HCT116 (cell line): ENCODE results near the gene GRIA4. TPM values are rescaled to one million over a fixed set of nuclear protein-coding genes. Genes with fewer than 3 reads are reported as not detected.

ENCODE experiments used
- ATAC-seq: fragments of 200-7000 bp; cut with Tn5 transposase; 2 replicates; pipeline ENCODE4 v1.9.1; 2020; ENCODE audit warnings: mild to moderate bottlenecking, moderate library complexity
- BruUV-seq: library from RNA; stranded (reverse); fragments of 400-500 nt; replicated peaks from 2 replicates; lab custom pipeline; 2021; lab: Mats Ljungman, UMichigan
- CTCF ChIA-PET: fragments of 300-600 bp; sonication (Branson Sonifier 250); formaldehyde crosslinking; loops from one replicate; lab custom pipeline; 2021; ENCODE audit warnings: antibody characterized with exemption; lab: Charles Lee
- POLR2A ChIA-PET: fragments of 300-600, 350-600 bp; sonication (Branson Sonifier 250); formaldehyde crosslinking; loops from one replicate; lab custom pipeline; 2021; ENCODE audit warnings: antibody characterized with exemption; lab: Charles Lee
- RAD21 ChIA-PET, 2 experiments: fragments of 300-600 bp; sonication (Branson Sonifier 250); formaldehyde crosslinking; loops; one replicate each; lab custom pipeline; 2023; ENCODE audit warnings: low total read pairs in 2 of 2; ENCODE audit not compliant: uncharacterized antibody in 2 of 2, unreplicated experiment in 2 of 2, low non-redundant PET in 1 of 2; lab: Charles Lee
- DNase-seq: peaks from one replicate; pipeline ENCODE4 v3.0.0-alpha.2; 2010; ENCODE audit warnings: low read depth, low spot score
- H2AFZ ChIP-seq: fragments of 200-600 bp; shearing (Covaris generic), sonication (generic); 2 replicates; pipeline ENCODE4 v1.6.1; 2017; ENCODE audit warnings: low read depth, mixed run types, mixed read lengths, antibody characterized with exemption, low read length; ENCODE audit not compliant: poor library complexity, severe bottlenecking
- H3K27ac ChIP-seq: 2 replicates; pipeline ENCODE4 v1.5.1; 2012; ENCODE audit warnings: low read depth, low read length
- H3K27me3 ChIP-seq: fragments of 200-600 bp; sonication (generic); 2 replicates; pipeline ENCODE4 v1.6.1; 2016; ENCODE audit warnings: mixed run types, low read length, mixed read lengths; ENCODE audit not compliant: insufficient read depth
- H3K36me3 ChIP-seq, 2 experiments: fragments of 200-500 bp in 1 of 2; fragments of 200-600 bp in 1 of 2; sonication (Bioruptor generic) in 1 of 2; sonication (generic) in 1 of 2; 2 replicates each; pipeline versions ENCODE4 v1.5.1 to v1.6.1; 2014 to 2016; ENCODE audit warnings: low read length in 2 of 2, inconsistent platforms in 1 of 2, mixed read lengths in 1 of 2, mixed run types in 1 of 2; ENCODE audit not compliant: insufficient read depth in 2 of 2, control insufficient read depth in 1 of 2
- H3K4me1 ChIP-seq, 2 experiments: fragments of 200-600 bp in 1 of 2; sonication (generic) in 1 of 2; 2 replicates each; pipeline versions ENCODE4 v1.5.1 to v1.6.1; 2012 to 2017; ENCODE audit warnings: low read length in 2 of 2, inconsistent platforms in 1 of 2, mild to moderate bottlenecking in 1 of 2, mixed read lengths in 1 of 2, mixed run types in 1 of 2, moderate library complexity in 1 of 2; ENCODE audit not compliant: insufficient read depth in 2 of 2, control insufficient read depth in 1 of 2
- H3K4me2 ChIP-seq: fragments of 200-600 bp; sonication (generic); 2 replicates; pipeline ENCODE4 v1.6.1; 2017; ENCODE audit warnings: mixed run types, low read length, mixed read lengths
- H3K4me3 ChIP-seq, 2 experiments: fragments of 200-600 bp in 1 of 2; sonication (generic) in 1 of 2; replicated peaks in 1 of 2; 2 replicates each; pipeline ENCODE4 v1.5.1; 2011 to 2016; ENCODE audit warnings: low read length in 2 of 2, control low read depth in 1 of 2, low read depth in 1 of 2, mild to moderate bottlenecking in 1 of 2, mixed read lengths in 1 of 2, mixed run types in 1 of 2
- H3K79me2 ChIP-seq: fragments of 200-600 bp; sonication (generic); 2 replicates; pipeline ENCODE4 v1.6.1; 2017; ENCODE audit warnings: mild to moderate bottlenecking, mixed run types, low read length, moderate library complexity, mixed read lengths; ENCODE audit not compliant: insufficient read depth
- H3K9ac ChIP-seq: fragments of 200-600 bp; sonication (generic); 2 replicates; pipeline ENCODE4 v1.6.1; 2016; ENCODE audit warnings: low read length, mixed read lengths
- H3K9me2 ChIP-seq: fragments of 200-600 bp; sonication (generic), shearing (Covaris generic); 2 replicates; pipeline ENCODE4 v1.6.1; 2017; ENCODE audit warnings: mixed run types, mild to moderate bottlenecking, moderate library complexity; ENCODE audit not compliant: insufficient read depth
- H3K9me3 ChIP-seq, 2 experiments: fragments of 200-500 bp in 1 of 2; fragments of 200-600 bp in 1 of 2; sonication (Bioruptor generic) in 1 of 2; sonication (generic) in 1 of 2; 2 replicates each; pipeline ENCODE4 v1.6.1; 2014 to 2017; ENCODE audit warnings: low read length in 2 of 2, mixed read lengths in 2 of 2, inconsistent platforms in 1 of 2, low read depth in 1 of 2, mild to moderate bottlenecking in 1 of 2, mixed run types in 1 of 2, moderate library complexity in 1 of 2; ENCODE audit not compliant: control insufficient read depth in 1 of 2, insufficient read depth in 1 of 2
- H4K20me1 ChIP-seq: fragments of 200-600 bp; sonication (generic), shearing (Covaris generic); 2 replicates; pipeline ENCODE4 v1.6.1; 2017; ENCODE audit warnings: mixed run types, mild to moderate bottlenecking, moderate library complexity; ENCODE audit not compliant: insufficient read depth
- CBX3 ChIP-seq: IDR thresholded peaks from 2 replicates; pipeline ENCODE4 v1.6.1; 2012; ENCODE audit warnings: low read depth
- EGR1 ChIP-seq: IDR thresholded peaks from 2 replicates; pipeline ENCODE4 v1.6.1; 2012; ENCODE audit warnings: low read depth
- ELF1 ChIP-seq: IDR thresholded peaks from 2 replicates; pipeline ENCODE4 v1.6.1; 2012; ENCODE audit warnings: low read depth, borderline replicate concordance
- FOSL1 ChIP-seq: IDR thresholded peaks from 2 replicates; pipeline ENCODE4 v1.6.1; 2012; ENCODE audit warnings: low read depth
- POLR2A ChIP-seq: IDR thresholded peaks from 2 replicates; pipeline ENCODE4 v1.7.0; 2011; ENCODE audit warnings: borderline replicate concordance; ENCODE audit not compliant: insufficient read depth, insufficient read length; ENCODE audit errors: extremely low read depth
- REST ChIP-seq: IDR thresholded peaks from 2 replicates; pipeline ENCODE4 v1.6.1; 2012; ENCODE audit warnings: low read depth
- SIN3A ChIP-seq: IDR thresholded peaks from 2 replicates; pipeline ENCODE4 v1.6.1; 2012; ENCODE audit warnings: low read depth
- TCF7L2 ChIP-seq: IDR thresholded peaks from 2 replicates; pipeline ENCODE4 v1.7.0; 2011; ENCODE audit warnings: borderline replicate concordance, inconsistent platforms; ENCODE audit not compliant: insufficient read depth, insufficient read length; ENCODE audit errors: extremely low read depth
- ZFX ChIP-seq: fragments of 450-650 bp; IDR thresholded peaks from 2 replicates; pipeline ENCODE4 v1.6.1; 2017
- intact Hi-C: fragments of 100-400 bp; cut with micrococcal nuclease; formaldehyde crosslinking; loops from 2 replicates; pipeline ENCODE4 v1.10.0; 2022
- total RNA-seq: library from RNA; stranded (reverse); gene quantifications from one replicate; pipeline ENCODE4 v1.2.1, GENCODE V29; 2021; ENCODE audit not compliant: unreplicated experiment
- TF ChIP-seq, protein P1 (sequence below): IDR thresholded peaks from 2 replicates; pipeline ENCODE4 v1.6.1; 2011; ENCODE audit warnings: mild to moderate bottlenecking, low read length, moderate library complexity; ENCODE audit not compliant: insufficient replicate concordance; ENCODE audit errors: extremely low read depth
- TF ChIP-seq, protein P2 (sequence below): IDR thresholded peaks from 2 replicates; pipeline ENCODE4 v1.6.1; 2012

Gene GRIA4
- total RNA-seq, 1 experiment from 2014 or later: not detected

- H2AFZ ChIP-seq: no peak overlapping the region
- no peaks in the 10 kb centered on the region for H3K27me3 ChIP-seq
- ChIA-PET POLR2A (no interaction called here), RAD21 (no interaction called here), CTCF (no interaction called here)
- H3K9me2 ChIP-seq: no peaks in the 10 kb centered on the region
- H3K9me3 ChIP-seq: no peaks in the 10 kb centered on the region
- TF ChIP-seq ELF1: no peak
- TF ChIP-seq REST: no peak
- no peak for TF ChIP-seq CBX3
- TF ChIP-seq FOSL1: no peak
- TF ChIP-seq POLR2A: no peak
- TF ChIP-seq, protein P1, sequence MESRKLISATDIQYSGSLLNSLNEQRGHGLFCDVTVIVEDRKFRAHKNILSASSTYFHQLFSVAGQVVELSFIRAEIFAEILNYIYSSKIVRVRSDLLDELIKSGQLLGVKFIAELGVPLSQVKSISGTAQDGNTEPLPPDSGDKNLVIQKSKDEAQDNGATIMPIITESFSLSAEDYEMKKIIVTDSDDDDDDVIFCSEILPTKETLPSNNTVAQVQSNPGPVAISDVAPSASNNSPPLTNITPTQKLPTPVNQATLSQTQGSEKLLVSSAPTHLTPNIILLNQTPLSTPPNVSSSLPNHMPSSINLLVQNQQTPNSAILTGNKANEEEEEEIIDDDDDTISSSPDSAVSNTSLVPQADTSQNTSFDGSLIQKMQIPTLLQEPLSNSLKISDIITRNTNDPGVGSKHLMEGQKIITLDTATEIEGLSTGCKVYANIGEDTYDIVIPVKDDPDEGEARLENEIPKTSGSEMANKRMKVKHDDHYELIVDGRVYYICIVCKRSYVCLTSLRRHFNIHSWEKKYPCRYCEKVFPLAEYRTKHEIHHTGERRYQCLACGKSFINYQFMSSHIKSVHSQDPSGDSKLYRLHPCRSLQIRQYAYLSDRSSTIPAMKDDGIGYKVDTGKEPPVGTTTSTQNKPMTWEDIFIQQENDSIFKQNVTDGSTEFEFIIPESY: no peak
- TF ChIP-seq ZFX: no peak
- TF ChIP-seq, protein P2, sequence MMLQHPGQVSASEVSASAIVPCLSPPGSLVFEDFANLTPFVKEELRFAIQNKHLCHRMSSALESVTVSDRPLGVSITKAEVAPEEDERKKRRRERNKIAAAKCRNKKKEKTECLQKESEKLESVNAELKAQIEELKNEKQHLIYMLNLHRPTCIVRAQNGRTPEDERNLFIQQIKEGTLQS: no peak
- TF ChIP-seq SIN3A: no peak
- no peak for TF ChIP-seq TCF7L2
- no peak for TF ChIP-seq EGR1
- intact Hi-C loops: no loop called here
- H3K79me2 ChIP-seq: no peaks in the 10 kb centered on the region
- H4K20me1 ChIP-seq: no peaks in the 10 kb centered on the region
- ATAC-seq (no peak), DNase-seq (no peak)
- H3K27ac ChIP-seq: no peak overlapping the region
- H3K4me1 ChIP-seq: no peaks in the 10 kb centered on the region
- no TSS peak for BruUV-seq
- H3K4me2 ChIP-seq: no peak overlapping the region
- H3K4me3 ChIP-seq: no peak overlapping the region
- no peak overlapping the region for H3K9ac ChIP-seq
- H3K36me3 ChIP-seq: no peaks in the 10 kb centered on the region
Measured at GRCh38 chr11:105790840-105791239, 181.0 kb downstream of the GRIA4 start.
